Measurements from ENCODE around the gene ARL14. TPM values are rescaled to one million over a fixed set of nuclear protein-coding genes. Genes with fewer than 3 reads are reported as not detected.

The ARL14 gene
- total RNA-seq, 2 experiments from 2014 or later = not detected

- ChIA-PET POLR2A (no interaction called here), CTCF (no interaction called here)
- Histone ChIP-seq H3K4me3 (ENCODE audit: low read length) (no peak overlapping the region), H3K4me1 (ENCODE audit: insufficient read depth, low read length) (no peaks in the 10 kb centered on the region), H3K36me3 (ENCODE audit: insufficient read depth, low read length) (no peaks in the 10 kb centered on the region), H3K9me3 (ENCODE audit: control insufficient read depth in 1 of 2, insufficient read depth in 1 of 2, low read length in 2 of 2) (no peaks in the 10 kb centered on the region), H3K27me3 (ENCODE audit: control insufficient read depth in 1 of 2, insufficient read depth in 2 of 2, low read length in 2 of 2) (peaks cover 7 to 15% of the 10 kb centered on the region in 2 experiments), H3K27ac (ENCODE audit: low read depth in 1 of 2, low read length in 2 of 2) (no peak overlapping the region)
- no peak for TF ChIP-seq CTCF (IDR thresholded peaks at IDR 0.05)
- H3K9me3 Mint-ChIP-seq = no peaks in the 10 kb centered on the region
- no peak overlapping the region for H3K4me3 Mint-ChIP-seq
- DNase-seq (no peak), ATAC-seq (ENCODE audit: poor library complexity) (no peak)
- intact Hi-C loops (cut with DNase I, micrococcal nuclease) = loop anchor here in 1 of 2 experiments (10.0 kb wide), 1 partner anchor 573 kb away; no protein-coding TSS in a partner anchor
- no peak overlapping the region for H3K27ac Mint-ChIP-seq
- no peaks in the 10 kb centered on the region for H3K4me1 Mint-ChIP-seq (ENCODE audit: low read depth)
- no peaks in the 10 kb centered on the region for H3K36me3 Mint-ChIP-seq (ENCODE audit: low read depth)
- peaks cover 36% of the 10 kb centered on the region for H3K27me3 Mint-ChIP-seq
These were observed 25.3 kb downstream of the ARL14 start for GRCh38 chr3:160702290-160702689.

- intact Hi-C loops (cut with DNase I, micrococcal nuclease) = loop anchor here in 1 of 2 experiments (10.0 kb wide), 1 partner anchor 571 kb away; no protein-coding TSS in a partner anchor
These were observed 27.0 kb downstream of the ARL14 start for GRCh38 chr3:160703974-160704373.

GRCh38 chr3:160707187-160707794 lies 30.3 kb downstream of the ARL14 start:
- Histone ChIP-seq H3K4me3 (ENCODE audit: low read length) (no peak overlapping the region), H3K4me1 (ENCODE audit: insufficient read depth, low read length) (no peaks in the 10 kb centered on the region), H3K27me3 (ENCODE audit: control insufficient read depth in 1 of 2, insufficient read depth in 2 of 2, low read length in 2 of 2) (peaks cover 11 to 27% of the 10 kb centered on the region in 2 experiments), H3K36me3 (ENCODE audit: insufficient read depth, low read length) (no peaks in the 10 kb centered on the region), H3K27ac (ENCODE audit: low read depth in 1 of 2, low read length in 2 of 2) (no peak overlapping the region), H3K9me3 (ENCODE audit: control insufficient read depth in 1 of 2, insufficient read depth in 1 of 2, low read length in 2 of 2) (no peaks in the 10 kb centered on the region)
- no peaks in the 10 kb centered on the region for H3K9me3 Mint-ChIP-seq
- ChIA-PET POLR2A (no interaction called here), CTCF (interaction anchor here (1.2 to 1.3 kb wide), 2 partner anchors 9 to 234 kb away, joined by 4 to 8 read pairs; no protein-coding TSS in a partner anchor)
- H3K4me3 Mint-ChIP-seq = no peak overlapping the region
- DNase-seq (peak in 10 of 14 experiments; percentile 2 to 73 (median 21)), ATAC-seq (ENCODE audit: poor library complexity) (no peak)
- H3K27me3 Mint-ChIP-seq = peaks cover 46% of the 10 kb centered on the region
- intact Hi-C loops (cut with DNase I, micrococcal nuclease) = loop anchor here (1.0 to 10.0 kb wide), 5 partner anchors 235 to 720 kb away; no protein-coding TSS in a partner anchor
- H3K27ac Mint-ChIP-seq = no peak overlapping the region
- no peaks in the 10 kb centered on the region for H3K4me1 Mint-ChIP-seq (ENCODE audit: low read depth)
- no peaks in the 10 kb centered on the region for H3K36me3 Mint-ChIP-seq (ENCODE audit: low read depth)
- peak; percentile 78 for TF ChIP-seq CTCF (IDR thresholded peaks at IDR 0.05)

More at GRCh38 chr3:160703974-160704373, 27.0 kb downstream of the ARL14 start:
- ChIA-PET POLR2A (no interaction called here), CTCF (no interaction called here)
- H3K27me3 ChIP-seq (ENCODE audit: control insufficient read depth in 1 of 2, insufficient read depth in 2 of 2, low read length in 2 of 2) = peaks cover 7 to 24% of the 10 kb centered on the region in 2 experiments
- H3K27ac ChIP-seq (ENCODE audit: low read depth in 1 of 2, low read length in 2 of 2) = no peak overlapping the region
- H3K36me3 Mint-ChIP-seq (ENCODE audit: low read depth) = no peaks in the 10 kb centered on the region
- TF ChIP-seq CTCF (IDR thresholded peaks at IDR 0.05) = no peak
- H3K4me1 Mint-ChIP-seq (ENCODE audit: low read depth) = no peaks in the 10 kb centered on the region
- DNase-seq = no peak
- H3K27ac Mint-ChIP-seq = no peak overlapping the region
- H3K4me3 Mint-ChIP-seq = no peak overlapping the region
- no peak for ATAC-seq (ENCODE audit: poor library complexity)
- H3K9me3 Mint-ChIP-seq = no peaks in the 10 kb centered on the region
- H3K4me1 ChIP-seq (ENCODE audit: insufficient read depth, low read length) = no peaks in the 10 kb centered on the region
- H3K27me3 Mint-ChIP-seq = peaks cover 46% of the 10 kb centered on the region
- no peak overlapping the region for H3K4me3 ChIP-seq (ENCODE audit: low read length)
- H3K9me3 ChIP-seq (ENCODE audit: control insufficient read depth in 1 of 2, insufficient read depth in 1 of 2, low read length in 2 of 2) = no peaks in the 10 kb centered on the region
- no peaks in the 10 kb centered on the region for H3K36me3 ChIP-seq (ENCODE audit: insufficient read depth, low read length)
